Neural progenitor cell (in vitro differentiated cells): Measurements from ENCODE around the gene LENG9.

Experiments used
- EZH2 ChIP-seq: fragments of 200-600 bp; sonication (generic); IDR thresholded peaks from 2 replicates; pipeline ENCODE4 v1.6.1; 2017; ENCODE audit warnings: antibody characterized with exemption, mild to moderate bottlenecking, moderate library complexity
- TF ChIP-seq, protein P1 (sequence below): fragments of 200-600 bp; sonication (generic); IDR thresholded peaks from 2 replicates; pipeline ENCODE4 v1.5.1; 2017; ENCODE audit warnings: antibody characterized with exemption, mild to moderate bottlenecking

- peak; percentile 10 for TF ChIP-seq EZH2
- TF ChIP-seq, protein P1, sequence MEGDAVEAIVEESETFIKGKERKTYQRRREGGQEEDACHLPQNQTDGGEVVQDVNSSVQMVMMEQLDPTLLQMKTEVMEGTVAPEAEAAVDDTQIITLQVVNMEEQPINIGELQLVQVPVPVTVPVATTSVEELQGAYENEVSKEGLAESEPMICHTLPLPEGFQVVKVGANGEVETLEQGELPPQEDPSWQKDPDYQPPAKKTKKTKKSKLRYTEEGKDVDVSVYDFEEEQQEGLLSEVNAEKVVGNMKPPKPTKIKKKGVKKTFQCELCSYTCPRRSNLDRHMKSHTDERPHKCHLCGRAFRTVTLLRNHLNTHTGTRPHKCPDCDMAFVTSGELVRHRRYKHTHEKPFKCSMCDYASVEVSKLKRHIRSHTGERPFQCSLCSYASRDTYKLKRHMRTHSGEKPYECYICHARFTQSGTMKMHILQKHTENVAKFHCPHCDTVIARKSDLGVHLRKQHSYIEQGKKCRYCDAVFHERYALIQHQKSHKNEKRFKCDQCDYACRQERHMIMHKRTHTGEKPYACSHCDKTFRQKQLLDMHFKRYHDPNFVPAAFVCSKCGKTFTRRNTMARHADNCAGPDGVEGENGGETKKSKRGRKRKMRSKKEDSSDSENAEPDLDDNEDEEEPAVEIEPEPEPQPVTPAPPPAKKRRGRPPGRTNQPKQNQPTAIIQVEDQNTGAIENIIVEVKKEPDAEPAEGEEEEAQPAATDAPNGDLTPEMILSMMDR: no peak
These were observed 2.0 kb upstream of the LENG9 start for GRCh38 chr19:54465426-54466109.
